HEK293 (cell line): ENCODE results near the gene TSPAN10.

Source experiments
- TF ChIP-seq, protein P1 (sequence below): fragments of 450-650 bp; formaldehyde crosslinking; IDR thresholded peaks from 2 replicates; pipeline ENCODE4 v1.5.1; 2016; ENCODE audit warnings: missing biosample characterization, missing genetic modification characterization

Gene TSPAN10

DNA sequence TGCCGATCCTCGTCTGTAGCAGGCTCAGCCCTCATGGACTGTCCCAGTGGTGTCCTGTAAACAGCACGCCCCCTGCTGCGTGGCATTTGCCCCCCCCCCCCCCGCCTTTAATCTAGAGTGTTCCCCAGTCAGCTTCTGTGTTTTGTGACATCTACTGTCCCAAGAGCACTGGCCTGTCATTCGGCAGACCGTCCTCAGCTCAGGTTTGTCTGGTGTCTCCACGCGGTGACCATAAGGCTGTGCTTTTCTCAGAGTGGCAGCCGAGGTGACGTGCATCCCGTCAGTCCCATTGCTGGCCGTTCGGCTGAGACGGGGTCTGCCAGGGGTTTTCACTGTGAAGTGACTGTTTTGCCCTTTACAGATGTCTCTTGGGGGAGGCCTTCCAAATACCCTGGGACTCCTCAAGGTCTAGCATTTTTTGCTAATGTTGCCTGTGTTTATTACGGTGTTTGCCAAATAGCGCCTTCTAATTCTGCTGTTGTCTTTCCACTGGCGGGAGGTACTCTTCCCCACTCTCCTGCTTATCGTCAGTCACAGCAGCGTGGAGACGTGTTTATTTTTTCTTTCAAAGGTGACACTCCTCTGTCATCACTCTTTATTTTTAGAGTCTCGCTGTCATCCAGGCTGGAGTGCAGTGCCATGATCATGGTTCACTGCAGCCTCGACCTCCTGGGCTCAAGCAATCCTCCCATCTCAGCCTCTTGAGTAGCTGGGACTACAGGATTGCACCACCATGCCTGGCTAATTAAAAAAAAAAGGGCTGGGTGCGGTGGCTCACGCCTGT is 60.5 kb downstream of the TSPAN10 start (continued):
- TF ChIP-seq, protein P1, sequence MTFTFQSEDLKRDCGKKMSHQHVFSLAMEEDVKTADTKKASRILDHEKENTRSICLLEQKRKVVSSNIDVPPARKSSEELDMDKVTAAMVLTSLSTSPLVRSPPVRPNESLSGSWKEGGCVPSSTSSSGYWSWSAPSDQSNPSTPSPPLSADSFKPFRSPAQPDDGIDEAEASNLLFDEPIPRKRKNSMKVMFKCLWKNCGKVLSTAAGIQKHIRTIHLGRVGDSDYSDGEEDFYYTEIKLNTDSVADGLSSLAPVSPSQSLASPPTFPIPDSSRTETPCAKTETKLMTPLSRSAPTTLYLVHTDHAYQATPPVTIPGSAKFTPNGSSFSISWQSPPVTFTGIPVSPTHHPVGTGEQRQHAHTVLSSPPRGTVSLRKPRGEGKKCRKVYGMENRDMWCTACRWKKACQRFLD (tag by site-specific recombination): no peak
- TF ChIP-seq, all 188 proteins: peak for 8
